SK-N-MC (cell line): ENCODE data around the gene DQX1.

Source experiments
- EZH2 ChIP-seq: fragments of 200-600 bp; sonication (generic); IDR thresholded peaks from one replicate; pipeline ENCODE4 v1.6.1; 2017; ENCODE audit warnings: antibody characterized with exemption
- POLR2AphosphoS5 ChIP-seq: IDR thresholded peaks from 2 replicates; pipeline ENCODE4 v1.6.1; 2012; ENCODE audit warnings: mild to moderate bottlenecking, low read depth, low read length, borderline replicate concordance

DNA sequence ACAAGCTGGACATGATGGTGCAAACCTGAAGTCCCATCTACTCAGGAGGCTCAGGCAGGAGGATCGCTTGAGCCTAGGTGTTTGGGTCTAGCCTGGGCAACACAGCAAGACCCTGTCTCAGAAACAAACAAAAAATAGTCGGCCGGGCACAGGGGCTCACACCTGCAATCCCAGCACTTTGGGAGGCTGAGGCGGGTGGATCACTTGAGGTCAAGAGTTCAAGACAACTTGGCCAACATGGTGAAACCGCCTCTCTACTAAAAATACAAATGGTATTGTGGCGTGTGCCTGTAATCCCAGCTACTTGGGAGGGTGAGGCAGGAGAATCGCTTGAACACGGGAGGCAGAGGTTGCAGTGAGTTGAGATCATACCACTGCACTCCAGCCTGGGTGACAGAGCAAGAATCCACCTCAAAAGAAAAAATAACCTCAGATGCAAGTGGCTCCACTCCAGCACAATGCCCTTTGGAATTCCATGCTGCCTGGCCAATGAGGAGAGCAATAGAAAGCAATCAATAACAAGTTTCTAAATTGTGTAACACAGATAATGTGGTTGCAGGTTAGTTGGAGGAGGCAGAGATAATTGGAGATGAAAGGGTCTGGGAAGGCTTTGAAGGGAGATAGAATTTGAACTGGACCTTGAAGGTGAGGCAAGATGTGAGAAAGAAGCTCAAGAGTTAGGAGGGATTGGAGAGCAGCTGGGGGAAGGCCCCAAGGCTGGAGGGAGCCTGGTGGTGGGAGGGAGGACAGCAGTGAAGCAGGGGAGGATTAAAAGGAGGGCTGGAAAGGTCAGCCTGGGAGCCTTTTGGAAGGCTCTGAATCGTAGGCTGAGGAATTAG is 37.2 kb downstream of the DQX1 start:
- TF ChIP-seq POLR2AphosphoS5, result no peak
- no peak for TF ChIP-seq EZH2
